ENCODE measurements around the gene GAS7.

DNA sequence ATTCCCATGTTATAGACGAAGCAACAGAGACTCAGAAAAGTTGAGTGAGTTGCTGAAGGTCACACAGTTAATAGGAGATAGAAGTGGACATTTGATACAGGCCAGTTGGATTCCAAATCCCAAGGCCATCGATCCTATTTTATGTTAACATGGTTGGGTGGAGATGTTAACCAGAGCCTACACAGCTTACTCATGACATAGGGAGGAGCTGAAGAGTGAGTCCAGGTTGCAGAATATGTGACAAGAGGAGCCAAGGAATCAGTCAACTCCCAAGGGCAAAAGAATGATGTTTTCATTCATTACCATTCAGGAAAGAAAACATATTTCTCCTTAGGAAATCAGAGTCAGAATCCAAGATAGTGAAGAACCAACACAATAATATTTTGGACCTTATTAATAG, 40.3 kb upstream of the GAS7 start:
- TF ChIP-seq, protein P1, sequence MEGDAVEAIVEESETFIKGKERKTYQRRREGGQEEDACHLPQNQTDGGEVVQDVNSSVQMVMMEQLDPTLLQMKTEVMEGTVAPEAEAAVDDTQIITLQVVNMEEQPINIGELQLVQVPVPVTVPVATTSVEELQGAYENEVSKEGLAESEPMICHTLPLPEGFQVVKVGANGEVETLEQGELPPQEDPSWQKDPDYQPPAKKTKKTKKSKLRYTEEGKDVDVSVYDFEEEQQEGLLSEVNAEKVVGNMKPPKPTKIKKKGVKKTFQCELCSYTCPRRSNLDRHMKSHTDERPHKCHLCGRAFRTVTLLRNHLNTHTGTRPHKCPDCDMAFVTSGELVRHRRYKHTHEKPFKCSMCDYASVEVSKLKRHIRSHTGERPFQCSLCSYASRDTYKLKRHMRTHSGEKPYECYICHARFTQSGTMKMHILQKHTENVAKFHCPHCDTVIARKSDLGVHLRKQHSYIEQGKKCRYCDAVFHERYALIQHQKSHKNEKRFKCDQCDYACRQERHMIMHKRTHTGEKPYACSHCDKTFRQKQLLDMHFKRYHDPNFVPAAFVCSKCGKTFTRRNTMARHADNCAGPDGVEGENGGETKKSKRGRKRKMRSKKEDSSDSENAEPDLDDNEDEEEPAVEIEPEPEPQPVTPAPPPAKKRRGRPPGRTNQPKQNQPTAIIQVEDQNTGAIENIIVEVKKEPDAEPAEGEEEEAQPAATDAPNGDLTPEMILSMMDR (IDR thresholded peaks at IDR 0.05) = no peak
- no peak for TF ChIP-seq POLR2A (IDR thresholded peaks at IDR 0.05)
